Kidney (tissue), 14 donors: Measurements from ENCODE around the gene PIP4K2C. TPM values are rescaled to one million over a fixed set of nuclear protein-coding genes. Genes with fewer than 3 reads are reported as not detected.

Source experiments
- DNase-seq, 5 donors: peaks; one replicate each; pipeline ENCODE4 v3.0.0-alpha.2; 2013 to 2020
- FAIRE-seq: peaks from 2 replicates; lab custom pipeline; 2012; peaks lifted over from hg19 to GRCh38; lab: Jason Lieb, UNC
- H3K27ac ChIP-seq, 2 donors: one replicate each; pipeline ENCODE4 v1.7.0; 2013; ENCODE audit warnings: low read depth in 2 of 2, low read length in 2 of 2, inconsistent platforms in 1 of 2
- H3K27me3 ChIP-seq: one replicate; pipeline ENCODE4 v1.7.1; 2013; ENCODE audit warnings: low read length, inconsistent platforms; ENCODE audit not compliant: control insufficient read depth, insufficient read depth
- H3K36me3 ChIP-seq, 3 donors: one replicate each; pipeline versions ENCODE4 v1.7.0 to v1.7.1; 2013; ENCODE audit warnings: low read length in 3 of 3, control low read depth in 1 of 3, inconsistent platforms in 1 of 3; ENCODE audit not compliant: insufficient read depth in 3 of 3, control insufficient read depth in 2 of 3
- H3K4me1 ChIP-seq, 3 donors: one replicate each; pipeline versions ENCODE4 v1.7.0 to v1.7.1; 2013; ENCODE audit warnings: low read length in 3 of 3, inconsistent platforms in 1 of 3, low read depth in 1 of 3; ENCODE audit not compliant: control insufficient read depth in 2 of 3, insufficient read depth in 2 of 3
- H3K4me3 ChIP-seq, 3 donors: one replicate each; pipeline versions ENCODE4 v1.7.0 to v1.8.1; 2013; ENCODE audit warnings: low read length in 3 of 3, control low read depth in 1 of 3, inconsistent platforms in 1 of 3
- H3K9ac ChIP-seq, 3 donors: one replicate each; pipeline versions ENCODE4 v1.7.0 to v1.7.1; 2013; ENCODE audit warnings: low read length in 3 of 3, control low read depth in 1 of 3, inconsistent platforms in 1 of 3
- H3K9me3 ChIP-seq, 3 donors: one replicate each; pipeline versions ENCODE4 v1.7.0 to v1.7.1; 2013; ENCODE audit warnings: low read length in 3 of 3, control low read depth in 1 of 3, inconsistent platforms in 1 of 3; ENCODE audit not compliant: control insufficient read depth in 2 of 3, insufficient read depth in 1 of 3
- CTCF ChIP-seq: IDR thresholded peaks from 3 replicates; pipeline ENCODE4 v1.5.1; 2012; ENCODE audit warnings: mild to moderate bottlenecking, moderate library complexity, borderline replicate concordance; ENCODE audit not compliant: insufficient read depth; ENCODE audit errors: extremely low read depth
- intact Hi-C: fragments of 100-400 bp; cut with DNase I; formaldehyde crosslinking; loops from one replicate; pipeline ENCODE4 v1.11.1; 2022
- polyA plus RNA-seq: library from polyadenylated mRNA; stranded (reverse); fragments of 350-450 nt; fragmentation: Illumina TruSeq; extraction: RNeasy Lipid Tissue Mini Kit (QIAGEN cat#74804); gene quantifications from one replicate; pipeline ENCODE4 v1.2.3, GENCODE V29; 2014; ENCODE audit warnings: low read depth, low replicate concordance; ENCODE audit not compliant: insufficient read depth
- total RNA-seq: library from RNA; stranded (reverse); fragmentation: NEBNext Ultra II Directional; extraction: Animal tissue kit (Norgen Biotek cat#: 25700); gene quantifications from one replicate; pipeline ENCODE4 v1.2.1, GENCODE V29; 2021
- donor health status: control.
- donor health status: control.
- donor health status: control.
- donor health status: control.
- donor health status: control.
- donor health status: DM: yes; HTN: yes; CAD: no.
- donor health status: Normal renal cell carcinoma (clear cell type).

The PIP4K2C gene
- total and polyA plus RNA-seq, 2 donors from 2014 or later = 43.2 to 52.4 TPM

DNA sequence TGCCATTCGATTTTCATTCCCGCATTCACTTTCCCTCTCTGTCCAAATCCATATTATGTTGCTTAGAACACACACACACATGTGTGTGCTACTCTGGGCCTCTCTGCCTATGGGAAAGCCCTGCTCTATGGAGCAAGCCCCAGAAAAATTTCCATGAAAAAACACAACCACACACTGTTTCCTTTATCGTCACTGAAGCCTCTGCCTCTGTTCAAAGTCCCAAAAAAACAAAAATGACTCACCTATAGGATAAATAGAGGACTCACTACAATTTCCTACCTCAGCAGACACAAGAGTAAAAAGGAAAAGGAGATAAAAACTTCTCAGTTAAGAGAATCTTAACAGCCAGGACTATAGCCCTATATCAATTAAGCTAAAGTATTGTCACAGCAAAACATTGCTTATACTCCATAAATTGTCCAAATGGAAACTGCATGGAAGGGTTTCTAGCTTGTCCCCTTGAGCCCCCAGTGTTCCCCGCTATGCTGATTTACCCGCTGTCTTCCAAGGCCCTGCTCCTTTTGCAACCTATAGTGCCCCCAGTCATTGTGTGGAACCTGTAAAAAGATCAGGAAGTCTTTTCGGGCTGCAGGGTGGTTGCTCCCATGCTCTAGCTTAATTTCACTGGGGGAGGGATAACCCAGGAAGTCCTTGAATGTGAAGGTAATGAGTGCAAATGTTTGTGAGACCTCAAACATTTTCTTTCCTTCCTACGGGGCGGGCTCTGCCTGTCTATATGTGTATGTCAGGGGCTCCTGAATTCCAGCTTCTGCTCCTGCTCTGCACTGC lies 11.1 kb upstream of the PIP4K2C start:
- Histone ChIP-seq H3K9me3 (no peaks in the 10 kb centered on the region), H3K36me3 (no peaks in the 10 kb centered on the region), H3K27ac (no peak overlapping the region), H3K27me3 (no peaks in the 10 kb centered on the region), H3K4me1 (no peaks in the 10 kb centered on the region), H3K4me3 (no peak overlapping the region), H3K9ac (no peak overlapping the region)
- intact Hi-C loops = loop anchor here (5.0 kb wide), 1 partner anchor 42 kb away; no protein-coding TSS in a partner anchor
- FAIRE-seq (no peak), DNase-seq (no peak)
- no peak for TF ChIP-seq CTCF

GRCh38 chr12:57580466-57580795 lies 10.6 kb upstream of the PIP4K2C start:
- FAIRE-seq (no peak), DNase-seq (no peak)
- intact Hi-C loops = loop anchor here (5.0 kb wide), 1 partner anchor 42 kb away; no protein-coding TSS in a partner anchor
- no peak overlapping the region for H3K4me3 ChIP-seq
- no peak overlapping the region for H3K27ac ChIP-seq
- H3K36me3 ChIP-seq = no peaks in the 10 kb centered on the region
- no peaks in the 10 kb centered on the region for H3K4me1 ChIP-seq
- no peaks in the 10 kb centered on the region for H3K9me3 ChIP-seq
- no peak for TF ChIP-seq CTCF
- H3K27me3 ChIP-seq = no peaks in the 10 kb centered on the region
- H3K9ac ChIP-seq = no peak overlapping the region

DNA sequence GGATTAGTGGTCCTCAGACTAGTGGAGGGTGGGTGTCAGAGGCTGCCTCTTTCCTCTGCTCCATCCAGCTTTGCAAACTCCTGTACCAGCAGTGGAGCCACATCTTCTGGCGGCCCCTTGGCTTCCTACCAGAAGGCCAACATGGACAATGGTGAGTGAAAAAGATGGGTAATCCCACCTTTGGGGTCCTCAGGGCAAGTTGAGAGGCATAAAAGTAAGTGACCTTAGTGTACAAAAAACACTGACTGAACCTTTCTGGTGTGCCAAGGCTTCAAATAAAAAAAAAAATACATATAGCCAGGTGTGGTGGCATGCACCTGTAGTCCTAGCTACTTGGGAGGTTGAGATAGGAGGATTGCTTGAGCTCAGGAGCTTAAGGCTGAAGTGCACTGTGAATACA lies 9.2 kb upstream of the PIP4K2C start:
- H3K9me3 ChIP-seq = no peaks in the 10 kb centered on the region
- H3K36me3 ChIP-seq = no peaks in the 10 kb centered on the region
- no peak overlapping the region for H3K27ac ChIP-seq
- FAIRE-seq (no peak), DNase-seq (no peak)
- no peaks in the 10 kb centered on the region for H3K4me1 ChIP-seq
- H3K9ac ChIP-seq = no peak overlapping the region
- H3K4me3 ChIP-seq = no peak overlapping the region
- H3K27me3 ChIP-seq = no peaks in the 10 kb centered on the region
- TF ChIP-seq CTCF = no peak
- intact Hi-C loops = loop anchor here (5.0 kb wide), 1 partner anchor 40 kb away; no protein-coding TSS in a partner anchor

DNA sequence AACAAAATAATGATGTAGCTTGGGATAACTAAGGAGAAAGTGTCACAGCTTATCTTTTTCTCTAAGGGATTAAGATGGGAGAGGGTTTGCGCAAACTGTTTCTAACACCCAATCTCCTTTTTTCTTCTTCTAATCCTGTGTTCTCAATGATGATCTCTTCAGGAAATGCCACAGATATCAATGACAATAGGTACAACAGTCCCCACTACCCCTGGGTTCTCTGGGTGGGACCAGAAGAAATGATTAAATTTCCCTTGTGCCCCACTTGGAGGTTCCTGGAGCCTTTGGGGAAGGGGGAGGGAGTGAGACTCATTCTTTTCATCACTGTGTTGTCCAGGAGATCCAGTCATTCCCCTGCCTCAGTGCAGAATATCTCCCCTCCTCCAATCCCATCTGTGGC lies 8.6 kb upstream of the PIP4K2C start:
- FAIRE-seq = no peak
- H3K4me3 ChIP-seq = no peak overlapping the region
- no peak for DNase-seq
- H3K4me1 ChIP-seq = no peaks in the 10 kb centered on the region
- no peaks in the 10 kb centered on the region for H3K36me3 ChIP-seq
- H3K27ac ChIP-seq = no peak overlapping the region
- no peaks in the 10 kb centered on the region for H3K9me3 ChIP-seq
- intact Hi-C loops = loop anchor here (5.0 kb wide), 1 partner anchor 40 kb away; no protein-coding TSS in a partner anchor
- no peak for TF ChIP-seq CTCF
- no peaks in the 10 kb centered on the region for H3K27me3 ChIP-seq
- no peak overlapping the region for H3K9ac ChIP-seq
